OCI-LY3 (cell line): Measurements from ENCODE around the gene ABHD5.

ENCODE experiments used
- H2AFZ ChIP-seq: fragments of 200-600, 300-600 bp; shearing (Covaris generic); 2 replicates; pipeline ENCODE4 v1.6.0; 2014; ENCODE audit warnings: antibody characterized with exemption, low read depth, low read length
- H3K27ac ChIP-seq: fragments of 200-600, 300-600 bp; sonication (generic); 2 replicates; pipeline ENCODE4 v1.5.1; 2014; ENCODE audit warnings: mild to moderate bottlenecking, low read length, moderate library complexity, mixed read lengths
- H3K27me3 ChIP-seq: fragments of 200-600, 300-600 bp; sonication (generic); 2 replicates; pipeline ENCODE4 v1.6.1; 2014; ENCODE audit warnings: low read depth, low read length, mixed read lengths
- H3K36me3 ChIP-seq: fragments of 200-600, 300-600 bp; sonication (generic); replicated peaks from 2 replicates; pipeline ENCODE3; 2014; ENCODE audit warnings: low read depth, low read length, mixed read lengths
- H3K4me1 ChIP-seq: fragments of 300-600, 200-600 bp; sonication (generic); 2 replicates; pipeline ENCODE4 v1.6.1; 2014; ENCODE audit warnings: low read length, mixed read lengths
- H3K4me2 ChIP-seq: fragments of 200-600, 300-600 bp; sonication (generic); 2 replicates; pipeline ENCODE4 v1.6.1; 2014; ENCODE audit warnings: low read length, mixed read lengths
- H3K4me3 ChIP-seq: fragments of 300-600, 200-600 bp; sonication (generic); 2 replicates; pipeline ENCODE4 v1.5.1; 2014; ENCODE audit warnings: antibody characterized with exemption, mild to moderate bottlenecking, low read length, moderate library complexity
- H3K79me2 ChIP-seq: fragments of 300-600, 200-600 bp; shearing (Covaris generic); 2 replicates; pipeline ENCODE4 v1.6.1; 2014; ENCODE audit warnings: mild to moderate bottlenecking, low read length, mixed read lengths
- H3K9ac ChIP-seq: fragments of 300-600, 200-600 bp; shearing (Covaris generic); 2 replicates; pipeline ENCODE4 v1.6.0; 2014; ENCODE audit warnings: mild to moderate bottlenecking, low read length, moderate library complexity
- H3K9me3 ChIP-seq: fragments of 200-600, 300-600 bp; shearing (Covaris generic); 2 replicates; pipeline ENCODE4 v1.6.1; 2014; ENCODE audit warnings: low read length, mixed read lengths; ENCODE audit not compliant: insufficient read depth
- H4K20me1 ChIP-seq: fragments of 200-600, 300-600 bp; sonication (generic); 2 replicates; pipeline ENCODE4 v1.6.1; 2016; ENCODE audit warnings: low read length, mixed read lengths; ENCODE audit not compliant: insufficient read depth
- EZH2phosphoT487 ChIP-seq: fragments of 200-600 bp; shearing (Covaris generic); IDR thresholded peaks from 2 replicates; pipeline ENCODE4 v1.6.1; 2018; ENCODE audit warnings: antibody characterized with exemption, mixed run types, low read depth
- TF ChIP-seq, protein P1 (sequence below): fragments of 200-600, 300-600 bp; sonication (generic); IDR thresholded peaks from 2 replicates; pipeline ENCODE4 v1.5.1; 2014; ENCODE audit warnings: antibody characterized with exemption, low read length, low read depth

Gene ABHD5

DNA sequence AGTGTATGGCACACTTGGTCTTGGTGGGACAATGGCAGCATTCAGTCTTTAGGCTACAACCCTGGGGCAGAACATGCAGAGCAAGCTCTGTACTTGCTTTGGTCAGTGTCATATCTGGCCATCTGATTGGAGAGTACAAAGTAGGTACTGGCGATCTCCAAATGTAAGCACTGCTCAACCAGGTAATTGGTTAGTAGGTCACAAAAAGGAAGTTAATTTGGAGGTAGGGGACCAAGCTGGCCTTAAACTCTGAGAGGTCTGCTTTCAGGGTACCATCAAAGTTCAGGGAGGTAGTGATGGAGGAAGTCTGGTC is 3.3 kb upstream of the ABHD5 start:
- Histone ChIP-seq H3K36me3 (no peaks in the 10 kb centered on the region), H3K4me3 (no peak overlapping the region), H3K27ac (no peak overlapping the region), H3K4me2 (no peak overlapping the region), H2AFZ (no peak overlapping the region), H3K9me3 (no peaks in the 10 kb centered on the region), H3K79me2 (peaks cover 14% of the 10 kb centered on the region), H3K27me3 (no peaks in the 10 kb centered on the region), H3K9ac (no peak overlapping the region), H3K4me1 (peaks cover 15% of the 10 kb centered on the region), H4K20me1 (no peaks in the 10 kb centered on the region)
- TF ChIP-seq, protein P1, sequence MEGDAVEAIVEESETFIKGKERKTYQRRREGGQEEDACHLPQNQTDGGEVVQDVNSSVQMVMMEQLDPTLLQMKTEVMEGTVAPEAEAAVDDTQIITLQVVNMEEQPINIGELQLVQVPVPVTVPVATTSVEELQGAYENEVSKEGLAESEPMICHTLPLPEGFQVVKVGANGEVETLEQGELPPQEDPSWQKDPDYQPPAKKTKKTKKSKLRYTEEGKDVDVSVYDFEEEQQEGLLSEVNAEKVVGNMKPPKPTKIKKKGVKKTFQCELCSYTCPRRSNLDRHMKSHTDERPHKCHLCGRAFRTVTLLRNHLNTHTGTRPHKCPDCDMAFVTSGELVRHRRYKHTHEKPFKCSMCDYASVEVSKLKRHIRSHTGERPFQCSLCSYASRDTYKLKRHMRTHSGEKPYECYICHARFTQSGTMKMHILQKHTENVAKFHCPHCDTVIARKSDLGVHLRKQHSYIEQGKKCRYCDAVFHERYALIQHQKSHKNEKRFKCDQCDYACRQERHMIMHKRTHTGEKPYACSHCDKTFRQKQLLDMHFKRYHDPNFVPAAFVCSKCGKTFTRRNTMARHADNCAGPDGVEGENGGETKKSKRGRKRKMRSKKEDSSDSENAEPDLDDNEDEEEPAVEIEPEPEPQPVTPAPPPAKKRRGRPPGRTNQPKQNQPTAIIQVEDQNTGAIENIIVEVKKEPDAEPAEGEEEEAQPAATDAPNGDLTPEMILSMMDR = no peak
- no peak for TF ChIP-seq EZH2phosphoT487

- peaks cover 16% of the 10 kb centered on the region for H3K4me1 ChIP-seq
Measured at GRCh38 chr3:43688245-43688650, 2.5 kb upstream of the ABHD5 start.

GRCh38 chr3:43689166-43689565 is 1.6 kb upstream of the ABHD5 start:
- H3K9ac ChIP-seq = no peak overlapping the region
- H3K9me3 ChIP-seq = no peaks in the 10 kb centered on the region
- H3K4me2 ChIP-seq = no peak overlapping the region
- no peaks in the 10 kb centered on the region for H3K27me3 ChIP-seq
- H3K4me3 ChIP-seq = no peak overlapping the region
- peaks cover 16% of the 10 kb centered on the region for H3K4me1 ChIP-seq
- no peak overlapping the region for H3K27ac ChIP-seq
- no peaks in the 10 kb centered on the region for H4K20me1 ChIP-seq
- peaks cover 30% of the 10 kb centered on the region for H3K79me2 ChIP-seq
- no peak for TF ChIP-seq EZH2phosphoT487
- TF ChIP-seq, protein P1 = no peak
- H3K36me3 ChIP-seq = no peaks in the 10 kb centered on the region
- H2AFZ ChIP-seq = no peak overlapping the region

More at GRCh38 chr3:43688245-43688650, 2.5 kb upstream of the ABHD5 start:
- no peak overlapping the region for H3K4me3 ChIP-seq
- no peaks in the 10 kb centered on the region for H3K9me3 ChIP-seq
- no peaks in the 10 kb centered on the region for H3K36me3 ChIP-seq
- no peak overlapping the region for H3K9ac ChIP-seq
- H3K27me3 ChIP-seq = no peaks in the 10 kb centered on the region
- no peak for TF ChIP-seq EZH2phosphoT487
- TF ChIP-seq, protein P1 = no peak
- no peak overlapping the region for H3K27ac ChIP-seq
- H3K4me2 ChIP-seq = no peak overlapping the region
- H4K20me1 ChIP-seq = no peaks in the 10 kb centered on the region
- no peak overlapping the region for H2AFZ ChIP-seq
- H3K79me2 ChIP-seq = peaks cover 22% of the 10 kb centered on the region

DNA sequence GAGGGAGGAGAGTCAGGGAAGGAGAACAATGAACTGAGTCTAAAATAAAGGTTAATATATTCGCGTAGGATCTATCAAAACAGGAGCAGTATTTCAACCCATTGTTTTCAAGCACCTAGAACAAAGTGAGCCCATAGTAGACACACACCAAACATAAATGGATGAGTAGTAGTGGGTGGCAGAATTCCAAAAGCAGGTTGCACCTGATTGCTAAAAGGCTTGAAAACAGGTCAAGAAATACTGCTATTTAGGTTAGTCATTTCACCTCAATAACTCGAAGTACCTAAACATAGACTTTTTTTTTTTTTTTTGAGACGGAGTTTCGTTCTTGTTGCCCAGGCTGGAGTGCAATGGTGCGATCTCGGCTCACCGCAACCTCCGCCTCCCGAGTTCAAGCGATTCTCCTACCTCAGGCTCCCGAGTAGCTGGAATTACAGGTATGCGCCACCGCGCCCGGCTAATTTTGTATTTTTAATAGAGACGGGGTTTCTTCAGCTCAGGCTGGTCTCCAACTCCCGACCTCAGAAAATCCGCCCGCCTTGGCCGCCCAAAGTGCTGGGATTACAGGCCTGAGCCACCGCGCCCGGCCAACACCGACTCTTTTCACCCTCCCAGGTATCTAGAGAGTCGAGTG is 855 bp upstream of the ABHD5 start:
- TF ChIP-seq, protein P1 = no peak
- no peak for TF ChIP-seq EZH2phosphoT487
- no peaks in the 10 kb centered on the region for H3K36me3 ChIP-seq
- H4K20me1 ChIP-seq = no peaks in the 10 kb centered on the region
- H3K9ac ChIP-seq = peak overlapping the region; percentile 60
- H3K27me3 ChIP-seq = no peaks in the 10 kb centered on the region
- peak overlapping the region; percentile 92 for H3K4me3 ChIP-seq
- peaks cover 37% of the 10 kb centered on the region for H3K79me2 ChIP-seq
- no peaks in the 10 kb centered on the region for H3K9me3 ChIP-seq
- peaks cover 16% of the 10 kb centered on the region for H3K4me1 ChIP-seq
- no peak overlapping the region for H3K27ac ChIP-seq
- peak overlapping the region; percentile 80 for H3K4me2 ChIP-seq
- peak overlapping the region; percentile 96 for H2AFZ ChIP-seq
